HG02973 (cell line): ENCODE data around the gene KRTAP16-1.

Experiments used
- ATAC-seq: cut with Tn5 transposase; IDR thresholded peaks from one replicate; pipeline ENCODE4 v1.9.1; 2021; ENCODE audit warnings: moderate library complexity; ENCODE audit not compliant: unreplicated experiment

KRTAP16-1 gene

DNA sequence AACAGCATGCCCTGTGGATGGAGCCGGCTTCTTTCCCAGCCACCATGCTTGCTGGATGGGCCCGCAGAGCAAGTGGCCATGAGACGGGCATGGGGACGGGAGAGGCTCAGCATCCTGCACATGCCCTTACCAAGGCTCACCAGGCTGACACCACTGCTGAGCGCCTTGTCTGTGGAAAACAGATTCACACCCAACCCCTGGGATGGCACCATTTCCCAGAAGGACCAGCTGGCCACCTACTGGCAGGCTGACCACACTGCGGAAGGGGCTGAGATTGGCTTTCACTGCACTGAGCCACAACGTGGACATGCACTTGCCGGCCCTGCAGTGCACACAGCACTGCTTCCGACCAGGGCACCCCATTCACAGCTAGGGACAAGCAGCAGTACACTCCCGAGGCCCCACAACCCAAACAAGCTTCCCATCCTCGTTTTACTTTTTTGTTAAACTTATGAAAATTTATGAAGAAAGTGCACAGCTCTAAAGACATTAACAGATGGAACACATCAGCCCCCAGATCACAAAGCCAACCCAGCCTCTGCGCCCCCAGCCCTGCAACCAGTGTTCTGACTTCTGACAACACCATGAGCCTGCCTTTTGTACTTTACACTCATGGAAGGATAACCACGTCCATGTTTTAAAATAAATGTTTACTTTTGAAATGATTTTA is 20.3 kb upstream of the KRTAP16-1 start:
- no peak for ATAC-seq

DNA sequence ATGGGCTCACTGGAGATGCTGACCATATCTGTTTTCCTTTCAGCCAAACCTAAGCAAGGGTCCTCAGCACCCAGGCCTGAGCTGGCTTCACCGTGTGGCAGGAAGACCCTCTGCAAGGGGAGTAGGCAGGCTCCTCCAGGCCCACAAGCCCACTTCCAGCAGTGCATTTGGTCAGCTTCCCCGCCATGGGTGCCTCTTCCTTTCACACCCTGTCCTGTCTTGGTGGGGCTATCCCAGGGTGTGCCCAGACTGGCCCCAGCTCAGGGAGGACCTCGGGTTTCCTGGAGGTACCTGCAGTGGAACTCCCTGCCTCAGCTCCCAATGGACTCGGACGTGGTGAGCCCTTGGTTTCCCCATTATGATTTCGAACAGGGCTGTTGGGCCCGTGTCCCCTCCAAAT is 19.1 kb upstream of the KRTAP16-1 start:
- no peak for ATAC-seq

DNA sequence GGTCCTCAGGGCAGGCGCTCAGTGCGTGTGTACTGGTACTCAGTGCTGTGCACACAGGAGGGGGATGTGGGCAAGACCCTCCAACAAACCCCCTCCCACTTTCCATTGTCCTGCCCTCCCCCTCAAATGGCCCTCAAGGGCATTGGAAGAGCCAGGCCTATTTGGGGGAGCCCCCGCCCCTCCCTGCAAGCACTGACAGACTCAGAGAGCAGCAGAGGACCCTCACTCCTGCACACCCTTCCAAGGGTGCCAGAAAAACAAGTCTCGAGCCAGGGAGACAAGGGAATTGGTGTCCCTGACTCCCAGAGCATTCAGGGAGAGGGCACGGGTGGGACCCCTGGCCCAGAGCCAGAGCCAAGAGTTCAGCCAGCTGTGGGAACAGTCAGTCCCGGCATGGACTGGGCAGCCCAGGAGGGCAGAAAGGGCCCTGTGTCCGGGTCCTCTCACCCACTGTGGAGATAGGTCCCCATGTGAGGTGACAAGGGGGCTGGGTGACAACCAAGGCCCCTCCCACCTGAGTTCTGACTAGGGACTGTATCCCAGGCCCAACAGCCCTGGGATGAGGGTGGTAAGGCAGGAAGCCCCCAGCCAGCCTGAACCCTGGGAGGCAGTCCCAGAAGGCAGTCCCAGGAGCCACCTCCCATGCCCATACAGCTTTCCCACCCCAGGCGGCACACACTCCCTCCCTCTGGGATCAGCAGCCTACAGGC is 18.5 kb upstream of the KRTAP16-1 start:
- no peak for ATAC-seq

DNA sequence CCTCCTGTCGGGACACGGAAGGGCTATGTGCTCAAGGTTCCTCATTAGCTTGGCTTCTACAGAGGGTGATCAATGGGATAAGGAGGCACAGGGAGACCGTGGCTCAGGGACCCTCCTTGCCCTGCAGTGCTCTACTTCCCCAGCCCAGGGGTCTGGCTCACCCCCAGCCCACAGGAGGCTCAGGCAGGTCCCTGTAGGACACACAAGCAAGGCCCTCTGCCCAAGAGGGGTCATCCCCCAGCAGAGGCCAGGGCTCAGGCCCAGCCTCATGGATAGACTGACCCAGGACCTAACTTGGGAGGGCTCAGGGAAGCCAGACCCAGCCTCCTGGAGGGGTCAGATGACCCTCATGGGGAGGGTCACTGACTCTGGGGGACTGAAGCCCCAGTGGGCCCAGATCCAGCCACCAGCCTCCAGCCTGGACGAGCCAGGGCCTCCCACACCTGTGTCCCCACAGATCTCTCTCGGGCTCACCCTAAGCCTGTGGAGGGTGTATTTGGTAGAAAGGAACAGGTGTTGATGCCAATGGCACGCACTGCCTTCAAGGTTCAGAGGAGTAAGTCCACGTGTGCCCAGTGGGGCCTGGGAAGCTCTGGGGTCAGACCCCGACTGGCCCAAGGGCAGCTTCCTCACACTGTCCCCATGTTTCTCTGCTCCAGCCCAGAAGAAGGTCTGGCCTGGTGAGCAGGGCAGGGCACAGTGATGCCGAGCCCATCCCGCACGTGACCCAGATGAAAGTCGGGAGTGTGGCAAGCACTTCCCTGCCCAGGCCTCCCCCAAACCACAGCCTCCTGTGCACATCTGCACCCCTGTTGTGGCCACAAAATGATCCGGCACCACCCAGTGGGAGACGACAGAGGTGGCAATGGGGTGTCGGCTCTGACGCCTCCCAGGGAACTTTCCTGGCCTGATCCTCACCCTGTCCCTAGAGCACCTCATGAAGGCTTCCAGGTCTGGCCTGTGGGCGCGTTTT is 17.4 kb upstream of the KRTAP16-1 start:
- ATAC-seq = no peak

DNA sequence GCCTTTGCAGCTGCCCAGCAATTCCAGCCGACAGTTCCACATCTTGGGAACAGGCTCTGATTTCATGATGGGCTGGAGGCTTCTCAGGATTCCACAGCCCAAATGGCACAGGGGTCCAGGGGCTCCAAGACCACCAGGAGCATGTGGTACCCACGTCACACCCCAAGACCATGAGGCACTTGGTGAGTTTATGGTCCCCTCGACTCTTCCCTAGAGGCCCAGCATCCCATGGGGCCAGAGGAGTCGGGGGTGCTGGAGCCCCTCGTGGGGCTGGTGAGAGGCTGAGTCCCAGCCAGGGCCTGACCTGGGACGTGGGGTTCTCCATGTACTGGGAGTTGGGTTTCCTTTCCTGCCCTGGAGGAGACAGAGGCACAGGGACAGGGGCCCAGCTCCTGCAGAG is 16.5 kb upstream of the KRTAP16-1 start:
- ATAC-seq = no peak

DNA sequence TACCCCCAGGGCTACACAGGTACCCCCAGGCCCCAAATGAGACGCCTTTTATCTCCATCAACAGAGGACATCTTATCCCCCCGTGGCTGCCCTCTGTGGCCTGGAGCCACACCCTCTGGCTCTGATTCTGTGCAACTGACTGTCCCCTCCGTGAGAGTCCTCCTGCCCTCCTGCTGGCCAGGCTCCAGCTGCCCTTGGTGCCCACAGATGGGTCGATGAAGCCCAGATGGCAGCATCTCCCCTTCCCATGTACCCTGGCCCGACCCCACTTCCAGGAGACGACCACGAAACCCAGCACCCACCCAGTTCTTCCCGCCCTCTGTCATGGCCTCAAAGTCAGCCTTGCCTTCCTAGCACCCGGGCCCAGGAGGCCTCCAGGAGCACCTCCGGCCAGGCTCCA is 16.0 kb upstream of the KRTAP16-1 start:
- no peak for ATAC-seq

DNA sequence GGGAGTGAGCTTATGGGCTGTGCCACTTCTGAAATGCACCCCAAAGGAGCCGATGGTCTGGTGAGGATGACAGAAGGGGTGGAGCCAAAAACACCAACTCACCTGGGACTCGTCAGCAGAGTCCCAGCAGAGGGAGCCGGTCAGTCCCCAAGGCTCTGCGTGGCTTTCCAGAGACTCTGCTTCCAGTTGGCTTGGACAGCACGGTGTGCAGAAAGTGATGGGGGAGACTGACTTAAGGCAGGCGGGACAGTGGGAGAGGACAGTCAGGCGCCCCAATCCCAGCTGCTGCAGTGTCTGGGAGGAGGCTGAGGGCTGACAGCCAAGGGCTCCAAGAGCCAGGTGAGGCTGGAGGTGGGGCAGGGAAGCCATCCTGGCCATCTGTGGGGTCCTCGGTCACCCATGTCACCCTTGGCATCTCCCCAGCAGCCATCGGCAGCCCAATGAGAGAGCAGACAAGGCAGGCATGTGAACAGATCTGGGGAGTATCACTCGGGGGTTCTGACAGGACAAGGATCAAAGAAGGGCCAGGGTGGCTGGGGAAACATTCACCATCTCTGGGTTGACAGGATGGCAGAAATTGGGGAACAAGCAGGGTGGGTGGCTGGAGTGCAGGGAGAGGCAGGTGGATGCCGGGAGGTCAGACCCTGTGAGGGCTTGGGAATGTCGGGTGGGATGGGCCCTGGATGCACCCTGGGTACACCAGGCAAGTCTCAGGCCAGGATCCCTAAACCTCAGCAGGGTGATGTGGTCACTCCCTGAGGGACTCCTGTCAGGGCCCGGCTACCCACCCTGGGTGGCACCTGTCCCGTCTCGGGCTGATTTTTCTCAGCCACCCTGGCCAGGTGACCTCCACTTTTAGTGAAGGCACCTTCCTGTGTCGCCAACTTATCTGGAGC is 15.3 kb upstream of the KRTAP16-1 start:
- ATAC-seq = no peak

DNA sequence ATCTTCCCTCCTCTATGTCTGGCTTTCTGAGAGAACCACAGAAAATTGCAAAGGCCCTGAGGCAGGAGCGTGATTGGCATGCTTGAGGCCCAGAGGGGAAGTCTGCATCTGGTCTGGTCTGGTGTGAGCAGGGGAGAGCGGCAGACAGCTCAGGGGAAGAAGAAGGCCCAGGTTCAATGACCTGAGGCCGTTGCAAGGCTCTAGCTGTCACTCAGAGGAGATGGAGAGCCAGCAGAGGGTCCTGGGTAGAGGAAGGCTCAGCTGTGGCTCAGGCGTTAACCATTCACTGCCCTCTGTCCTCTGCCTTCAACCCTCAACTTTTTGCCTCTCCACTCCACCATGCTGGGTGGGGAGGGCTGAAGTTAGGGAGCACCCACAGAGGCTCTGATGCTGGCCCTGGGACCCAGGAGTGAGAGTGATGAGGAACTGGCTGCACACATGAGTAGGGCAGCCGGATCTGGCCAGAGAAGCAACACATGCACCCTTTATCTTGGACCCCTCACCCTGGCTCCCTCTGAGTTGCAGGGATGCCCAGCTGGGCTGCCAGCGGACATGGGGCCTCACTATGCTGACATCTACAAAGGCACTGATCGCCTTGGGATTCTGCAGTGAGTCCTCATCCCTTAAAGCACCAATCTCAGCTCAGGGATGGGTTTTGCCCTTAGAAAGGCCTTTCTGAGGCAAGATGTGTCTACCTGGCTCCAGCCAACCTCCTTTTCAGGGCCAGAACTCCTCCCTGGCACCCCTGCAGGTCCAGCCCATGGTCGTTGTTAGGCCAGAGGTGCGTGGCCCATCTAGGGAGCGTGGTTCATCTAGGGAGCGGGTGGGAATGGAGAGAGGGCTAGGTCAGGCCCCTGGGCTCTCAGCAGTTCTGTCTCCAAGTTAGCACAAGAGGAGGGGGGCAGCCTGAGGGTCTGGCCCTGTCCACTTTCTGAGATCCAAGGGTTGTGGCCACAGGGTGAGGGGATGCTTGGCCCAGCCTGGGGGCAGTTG is 14.1 kb upstream of the KRTAP16-1 start:
- no peak for ATAC-seq

DNA sequence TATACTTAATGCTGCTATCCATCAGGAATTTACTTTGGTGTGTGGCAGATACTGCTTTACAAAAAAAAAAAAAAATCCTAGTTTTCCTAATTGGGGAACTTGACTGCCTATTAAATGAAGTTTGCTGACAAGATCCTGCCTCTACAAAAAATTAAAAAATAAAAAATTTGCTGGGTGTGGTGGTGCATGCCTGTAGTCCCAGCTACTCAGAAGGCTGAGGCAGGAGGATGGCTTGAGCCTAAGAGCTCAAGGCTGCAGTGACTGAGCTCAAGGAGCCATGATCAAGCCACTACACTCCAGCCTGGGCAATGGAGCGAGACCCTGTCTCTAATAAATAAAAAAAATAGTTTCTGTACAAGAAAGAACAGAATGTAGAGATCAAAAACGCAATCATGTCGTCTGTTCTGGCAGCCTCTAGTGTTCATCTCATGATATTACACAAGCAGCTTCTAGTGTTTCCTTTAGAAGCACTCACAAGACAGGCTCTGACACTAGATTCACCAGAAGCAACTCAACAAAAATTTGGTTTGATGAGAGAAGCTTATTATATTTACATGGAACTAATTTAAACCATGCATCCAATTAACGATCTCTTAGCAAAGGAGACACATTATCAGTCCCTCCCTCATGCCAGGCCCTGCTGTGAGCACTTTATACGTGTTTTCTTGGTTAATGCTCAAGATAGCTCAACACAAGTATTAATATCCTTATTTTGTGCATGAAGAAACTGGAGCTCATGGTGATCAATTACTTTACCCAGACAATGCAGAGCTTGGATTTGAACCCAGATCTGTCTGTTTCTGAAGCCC is 13.2 kb upstream of the KRTAP16-1 start:
- ATAC-seq = no peak

DNA sequence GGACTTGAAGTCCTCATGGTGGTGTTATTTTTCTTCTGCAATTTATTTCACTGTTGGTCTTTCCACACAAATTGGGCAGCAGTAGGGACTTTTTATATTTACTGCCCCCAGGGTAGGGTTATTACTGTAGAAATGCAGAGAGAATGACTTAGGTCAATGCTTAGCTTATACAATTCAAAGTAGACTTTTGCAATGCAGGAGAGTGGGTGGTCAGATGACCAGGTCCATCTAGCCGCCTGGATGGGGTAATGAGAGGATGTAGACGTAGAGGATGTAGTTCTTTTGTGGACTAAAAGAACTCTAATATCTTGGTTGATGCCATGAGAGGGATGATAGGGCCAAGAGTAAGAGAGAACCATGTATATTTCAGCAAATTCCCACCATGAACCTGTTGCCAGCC is 9.1 kb upstream of the KRTAP16-1 start:
- ATAC-seq = no peak

DNA sequence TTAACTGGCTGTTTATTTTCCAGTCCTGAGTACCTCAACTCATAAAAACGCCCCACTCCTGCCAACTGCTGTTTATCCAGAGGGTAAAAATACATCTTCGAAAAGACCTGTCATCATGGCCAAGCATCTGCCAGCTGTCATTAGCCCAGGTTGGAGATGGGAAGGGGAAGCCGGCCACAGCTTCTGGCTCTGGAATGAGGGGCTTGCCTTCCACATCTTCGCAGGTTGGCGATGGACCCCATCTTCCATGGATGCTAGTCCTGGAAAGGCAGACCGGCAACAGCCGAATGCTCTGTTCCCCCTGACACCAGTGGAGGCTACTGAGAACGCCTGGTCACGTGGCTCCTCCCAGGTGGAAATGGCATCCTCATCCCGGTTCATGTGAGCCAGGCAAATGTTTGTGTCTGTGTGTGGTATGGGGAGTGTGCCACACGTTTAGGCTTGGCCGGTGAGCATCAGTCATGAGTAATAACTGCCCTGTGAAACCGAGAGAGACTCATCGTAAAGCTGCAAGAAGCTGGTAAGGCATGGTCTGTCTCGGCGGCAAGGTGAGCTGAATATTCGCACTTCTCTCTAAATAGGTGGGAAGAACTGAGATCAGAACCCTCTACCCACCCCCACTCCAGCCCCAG is 6.8 kb upstream of the KRTAP16-1 start:
- ATAC-seq = no peak

DNA sequence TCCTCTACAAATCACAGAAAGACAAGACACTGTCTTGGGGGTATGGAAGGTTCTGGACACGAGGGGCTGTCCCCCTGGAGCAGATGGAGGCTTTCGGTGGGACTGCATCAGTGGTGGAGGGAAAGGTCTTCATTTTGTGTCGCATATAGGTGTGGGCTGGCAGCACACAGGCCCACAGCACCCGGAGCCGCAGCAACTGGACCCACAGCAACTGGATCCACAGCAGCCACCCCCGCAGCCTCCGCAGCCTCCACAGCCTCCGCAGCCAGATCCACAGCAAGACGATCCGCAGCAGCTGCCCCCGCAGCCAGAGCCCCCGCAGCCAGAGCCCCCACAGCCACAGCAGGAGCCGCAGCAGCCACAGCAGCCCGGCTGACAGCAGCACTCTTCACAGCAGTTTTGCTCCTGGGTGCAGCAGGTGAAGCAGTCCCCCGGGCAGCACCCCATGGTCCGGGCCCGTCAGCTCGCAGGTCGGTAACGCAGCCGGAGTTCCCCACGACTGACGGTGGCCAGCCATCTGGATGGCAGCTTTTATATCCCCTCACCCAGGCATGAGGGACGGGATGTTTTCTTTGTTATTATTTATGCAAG is 6.2 kb upstream of the KRTAP16-1 start, which contains the start of gene KRTAP17-1:
Gene KRTAP17-1 (minus strand): TSS at position 507 of the 591 bp plus-strand sequence. CDS start 60 bp downstream, at position 447.
- ATAC-seq = no peak

DNA sequence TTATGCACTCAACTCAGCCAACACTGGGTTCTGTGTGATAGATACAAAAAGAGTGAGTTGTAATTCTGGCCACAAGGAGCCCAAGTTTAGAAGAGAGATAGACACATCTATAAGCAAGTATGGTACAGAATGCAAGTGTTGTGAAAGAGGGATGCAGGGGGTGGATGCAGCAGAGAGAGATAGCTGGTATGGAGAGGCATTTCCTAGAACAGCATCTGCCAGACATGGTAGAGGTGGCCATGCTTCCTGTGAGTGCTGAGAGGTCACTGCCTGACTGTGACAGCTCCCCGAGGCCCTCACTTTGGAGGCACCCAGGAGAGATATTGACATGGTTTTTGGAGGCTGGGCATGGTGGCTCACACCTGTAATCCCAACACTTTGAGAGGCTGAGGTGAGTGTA is 2.0 kb upstream of the KRTAP16-1 start:
- no peak for ATAC-seq

DNA sequence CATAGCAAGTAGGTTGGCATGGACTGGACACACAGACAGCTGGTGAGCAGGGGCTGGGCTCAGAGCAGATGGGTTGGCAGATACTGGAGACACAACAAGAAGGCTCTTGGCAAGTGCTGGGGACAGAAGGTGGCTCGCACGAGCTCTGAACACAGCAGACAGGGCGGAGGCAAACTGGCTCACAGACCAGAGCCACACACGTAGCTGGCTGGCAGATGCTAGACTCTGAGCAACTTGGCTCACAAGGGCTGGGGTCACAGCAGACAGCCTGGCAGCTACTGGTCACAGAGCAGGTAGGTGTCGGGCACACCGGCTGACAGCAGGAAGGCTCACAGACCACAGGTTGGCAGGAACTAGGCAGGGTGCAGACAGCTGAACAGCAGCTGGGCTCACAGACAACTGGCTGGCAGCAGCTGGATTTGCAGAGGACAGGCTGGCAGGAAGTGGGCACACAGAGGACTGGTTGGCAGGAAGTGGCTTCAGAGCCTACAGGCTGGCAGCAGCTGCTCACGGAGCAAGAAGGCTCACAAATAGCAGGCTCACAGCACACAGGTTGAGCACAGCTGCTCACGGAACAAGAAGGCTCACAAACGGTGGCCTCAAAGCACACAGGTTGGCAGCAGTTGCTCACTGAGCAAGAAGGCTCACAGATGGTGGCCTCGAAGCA is 725 bp downstream of the KRTAP16-1 start:
- no peak for ATAC-seq

DNA sequence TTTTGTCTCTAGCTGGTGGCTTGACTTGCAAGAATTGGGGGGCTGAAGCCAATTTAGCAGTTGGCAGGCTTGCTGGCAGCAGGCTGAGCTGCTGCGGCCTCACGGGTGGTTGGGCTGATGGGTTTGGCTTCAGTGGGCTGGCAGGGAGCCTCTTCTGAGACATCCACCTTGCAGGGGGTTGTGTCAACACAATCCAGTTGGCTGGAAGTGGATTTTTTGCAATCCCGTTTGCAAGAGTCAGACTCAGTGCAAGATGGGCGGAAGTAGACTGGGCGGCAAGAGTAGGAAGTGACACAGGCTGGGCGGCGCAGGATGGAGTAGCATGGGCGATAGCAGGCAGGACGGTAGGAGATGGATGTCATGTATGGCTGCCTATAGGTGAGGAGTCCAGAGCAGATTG is 1.5 kb downstream of the KRTAP16-1 start:
- no peak for ATAC-seq

DNA sequence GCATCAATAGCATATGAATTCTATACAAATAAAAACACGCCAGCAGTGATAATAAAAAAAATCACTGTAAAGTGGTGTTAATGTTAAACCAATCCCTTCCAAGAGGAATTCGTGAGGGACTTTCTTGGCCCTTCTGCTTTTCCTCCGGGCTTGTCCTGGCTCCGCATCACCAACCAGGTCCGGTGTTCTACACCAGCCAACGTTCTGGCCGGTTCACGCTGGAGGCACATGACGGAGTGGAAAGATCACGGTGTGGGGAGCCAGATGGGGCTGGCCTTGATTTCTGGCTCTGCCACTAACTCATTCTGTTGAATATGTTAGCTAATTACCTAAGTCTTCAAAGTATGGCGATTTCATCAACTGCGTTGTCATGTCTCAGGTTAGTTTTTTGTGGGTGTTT is 5.0 kb downstream of the KRTAP16-1 start:
- no peak for ATAC-seq

DNA sequence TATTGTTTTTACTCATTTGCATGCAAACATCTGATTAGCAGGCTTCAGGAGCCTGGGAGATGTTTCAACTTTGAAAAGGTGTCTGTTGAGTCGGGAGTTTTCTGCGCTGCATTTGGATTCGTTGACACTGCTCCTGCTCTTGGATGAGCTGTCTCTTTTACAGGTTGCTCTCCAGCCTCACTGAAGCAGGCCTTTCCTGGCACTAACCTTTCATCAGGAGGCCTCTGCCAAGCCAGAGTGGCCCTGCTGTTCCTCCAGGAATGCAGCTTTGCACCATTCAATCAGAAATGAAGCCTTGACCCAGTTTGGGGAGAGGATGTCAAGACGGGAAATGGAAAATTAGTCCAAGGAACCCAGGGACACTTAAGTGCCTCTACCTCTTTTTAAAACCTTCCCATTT is 6.1 kb downstream of the KRTAP16-1 start:
- ATAC-seq = no peak
